Posterior cingulate gyrus (tissue), 11 donors: ENCODE data around the gene CKAP2L.

Source experiments
- DNase-seq, 10 donors: peaks; one replicate each; pipeline versions ENCODE4 v3.0.0 to v3.0.0-alpha.2; 2020 to 2021; ENCODE audit warnings: mixed read lengths in 3 of 10
- intact Hi-C: fragments of 100-400 bp; cut with DNase I; formaldehyde crosslinking; loops from one replicate; pipeline ENCODE4 v1.15.1; 2023

The CKAP2L gene

GRCh38 chr2:112793449-112793978, 29.1 kb upstream of the CKAP2L start:
- DNase-seq: no peak
- intact Hi-C loops: no loop called here

- DNase-seq: no peak
- intact Hi-C loops: no loop called here
These were observed 28.0 kb upstream of the CKAP2L start for GRCh38 chr2:112792419-112792818.

GRCh38 chr2:112791693-112792230, 27.4 kb upstream of the CKAP2L start:
- DNase-seq: no peak
- intact Hi-C loops: no loop called here

GRCh38 chr2:112791019-112791418, 26.6 kb upstream of the CKAP2L start:
- intact Hi-C loops: no loop called here
- no peak for DNase-seq

- intact Hi-C loops: no loop called here
- DNase-seq: no peak
These were observed 25.9 kb upstream of the CKAP2L start for GRCh38 chr2:112790305-112790704.

GRCh38 chr2:112789186-112789585, 24.8 kb upstream of the CKAP2L start:
- intact Hi-C loops: no loop called here
- DNase-seq: no peak

GRCh38 chr2:112788653-112789052, 24.2 kb upstream of the CKAP2L start:
- no peak for DNase-seq
- intact Hi-C loops: no loop called here

- no peak for DNase-seq
- intact Hi-C loops: no loop called here
These were observed 23.5 kb upstream of the CKAP2L start for GRCh38 chr2:112787729-112788393.

- intact Hi-C loops: no loop called here
- DNase-seq: no peak
These were observed 22.9 kb upstream of the CKAP2L start for GRCh38 chr2:112787294-112787693.

- no peak for DNase-seq
- intact Hi-C loops: no loop called here
These were observed 20.1 kb upstream of the CKAP2L start, which contains the start of gene IL1A for GRCh38 chr2:112784199-112785189. Gene IL1A, minus strand, starts transcription at chr2:112784493. Its CDS starts 723 bp downstream, at chr2:112783770.

- DNase-seq: no peak
- intact Hi-C loops: no loop called here
These were observed 18.8 kb upstream of the CKAP2L start for GRCh38 chr2:112783187-112783714.

- intact Hi-C loops: no loop called here
- no peak for DNase-seq
These were observed 17.9 kb upstream of the CKAP2L start for GRCh38 chr2:112782234-112782799.

GRCh38 chr2:112779598-112779997, 15.2 kb upstream of the CKAP2L start:
- intact Hi-C loops: no loop called here

GRCh38 chr2:112777036-112777435, 12.6 kb upstream of the CKAP2L start:
- DNase-seq: no peak
- intact Hi-C loops: no loop called here

More at GRCh38 chr2:112779598-112779997, 15.2 kb upstream of the CKAP2L start:
- no peak for DNase-seq

- no peak for DNase-seq
- intact Hi-C loops: no loop called here
These were observed 11.7 kb upstream of the CKAP2L start for GRCh38 chr2:112776113-112776512.

GRCh38 chr2:112774536-112775285, 10.3 kb upstream of the CKAP2L start:
- intact Hi-C loops: no loop called here
- DNase-seq: no peak

GRCh38 chr2:112773556-112773955, 9.1 kb upstream of the CKAP2L start:
- intact Hi-C loops: no loop called here
- no peak for DNase-seq

- no peak for DNase-seq
- intact Hi-C loops: no loop called here
These were observed 8.6 kb upstream of the CKAP2L start for GRCh38 chr2:112772911-112773475.

- intact Hi-C loops: no loop called here
- DNase-seq: no peak
These were observed 7.9 kb upstream of the CKAP2L start for GRCh38 chr2:112772322-112772721.
